Mucosa of rectum (tissue), 2 donors: ENCODE results near the gene KCNIP3.

Experiments
- H3K27ac ChIP-seq, 2 donors: one replicate each; pipeline ENCODE4 v1.7.0; 2013; ENCODE audit warnings: inconsistent platforms in 2 of 2, low read depth in 2 of 2, low read length in 2 of 2
- H3K27me3 ChIP-seq, 2 donors: one replicate each; pipeline ENCODE4 v1.7.0; 2013; ENCODE audit warnings: low read length in 2 of 2; ENCODE audit not compliant: control insufficient read depth in 2 of 2, insufficient read depth in 2 of 2
- H3K36me3 ChIP-seq, 2 donors: one replicate each; pipeline ENCODE4 v1.7.0; 2013; ENCODE audit warnings: low read length in 2 of 2; ENCODE audit not compliant: control insufficient read depth in 2 of 2, insufficient read depth in 2 of 2
- H3K4me1 ChIP-seq, 2 donors: one replicate each; pipeline ENCODE4 v1.7.0; 2013; ENCODE audit warnings: low read length in 2 of 2, mild to moderate bottlenecking in 1 of 2; ENCODE audit not compliant: control insufficient read depth in 2 of 2, insufficient read depth in 2 of 2
- H3K4me3 ChIP-seq, 2 donors: one replicate each; pipeline ENCODE4 v1.7.0; 2013; ENCODE audit warnings: low read length in 2 of 2
- H3K9ac ChIP-seq, 2 donors: one replicate each; pipeline ENCODE4 v1.7.0; 2013; ENCODE audit warnings: low read length in 2 of 2, low read depth in 1 of 2, mild to moderate bottlenecking in 1 of 2
- H3K9me3 ChIP-seq, 2 donors: one replicate each; pipeline ENCODE4 v1.7.0; 2013; ENCODE audit warnings: low read length in 2 of 2; ENCODE audit not compliant: control insufficient read depth in 2 of 2
- donor health status: healthy.
- donor health status: Normal muscosa, but diverticular disease.

KCNIP3 gene

DNA sequence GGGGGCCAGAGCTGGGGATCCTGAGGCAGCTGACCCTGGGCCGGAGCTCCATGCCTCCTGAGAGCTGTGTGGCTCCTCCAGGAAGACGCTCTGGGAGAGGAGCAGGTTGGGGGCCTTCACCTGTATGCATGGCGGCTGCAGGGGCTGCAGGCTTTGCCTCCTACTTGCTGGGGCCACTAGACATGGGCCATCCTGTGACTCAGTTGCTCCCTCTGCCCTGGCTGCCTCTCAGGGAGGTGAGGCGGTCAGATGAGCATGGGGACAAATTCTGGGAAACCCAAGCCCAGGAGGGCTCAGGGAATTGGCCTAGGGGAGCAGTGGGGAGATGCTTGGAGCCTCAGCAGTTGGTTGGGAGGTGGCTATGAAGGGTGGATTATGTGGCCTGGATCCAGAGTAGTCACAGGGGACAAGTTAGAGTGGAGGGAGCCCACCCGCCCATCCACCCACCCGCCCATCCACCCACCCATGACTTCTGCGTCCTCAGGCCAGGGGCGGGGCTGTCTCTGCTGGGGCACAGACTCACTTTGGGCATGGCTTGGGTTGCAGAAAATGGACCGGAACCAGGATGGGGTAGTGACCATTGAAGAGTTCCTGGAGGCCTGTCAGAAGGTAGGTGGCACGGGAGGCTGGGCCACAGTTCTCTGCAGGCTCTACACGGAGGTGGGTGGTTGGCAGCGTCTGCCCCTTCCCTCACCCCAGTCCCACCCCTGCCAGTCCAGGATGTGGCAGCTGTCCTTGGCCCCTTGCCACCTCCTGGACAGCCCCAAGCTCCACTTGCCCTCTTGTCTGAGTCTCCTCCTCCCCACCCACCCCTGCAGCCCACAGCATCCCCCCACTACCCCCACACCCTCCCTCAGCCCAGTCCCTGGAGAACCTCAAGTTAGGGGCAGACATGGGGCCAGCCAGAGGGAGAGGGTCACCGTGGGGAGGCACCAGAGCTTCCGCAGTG lies 85.8 kb downstream of the KCNIP3 start:
- Histone ChIP-seq H3K9me3 (no peaks in the 10 kb centered on the region), H3K27ac (no peak overlapping the region), H3K4me3 (no peak overlapping the region), H3K9ac (no peak overlapping the region), H3K27me3 (no peaks in the 10 kb centered on the region), H3K36me3 (no peaks in the 10 kb centered on the region), H3K4me1 (peaks cover 6 to 16% of the 10 kb centered on the region in 2 donors)

DNA sequence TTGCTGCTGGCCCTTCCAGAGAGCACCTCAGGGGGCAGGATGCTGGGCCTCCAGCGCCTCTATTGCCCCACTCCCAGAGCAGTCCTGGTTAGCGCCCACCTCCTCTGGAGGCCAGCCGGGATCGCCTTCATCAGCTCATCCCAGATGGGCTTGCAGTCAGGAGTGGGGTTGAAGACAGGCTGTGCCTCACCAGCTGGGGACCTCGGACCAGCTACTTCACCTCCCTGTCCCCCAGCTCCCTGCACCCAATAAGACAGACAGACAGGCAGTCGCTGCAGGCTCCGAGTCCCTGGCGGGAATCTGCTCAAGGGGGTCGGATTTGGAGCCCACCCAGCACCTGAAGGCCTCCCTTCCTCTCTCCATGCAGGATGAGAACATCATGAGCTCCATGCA lies 86.5 kb downstream of the KCNIP3 start:
- Histone ChIP-seq H3K27ac (no peak overlapping the region), H3K9me3 (no peaks in the 10 kb centered on the region), H3K4me1 (peaks cover 6 to 16% of the 10 kb centered on the region in 2 donors), H3K27me3 (no peaks in the 10 kb centered on the region), H3K9ac (no peak overlapping the region), H3K4me3 (no peak overlapping the region), H3K36me3 (no peaks in the 10 kb centered on the region)

DNA sequence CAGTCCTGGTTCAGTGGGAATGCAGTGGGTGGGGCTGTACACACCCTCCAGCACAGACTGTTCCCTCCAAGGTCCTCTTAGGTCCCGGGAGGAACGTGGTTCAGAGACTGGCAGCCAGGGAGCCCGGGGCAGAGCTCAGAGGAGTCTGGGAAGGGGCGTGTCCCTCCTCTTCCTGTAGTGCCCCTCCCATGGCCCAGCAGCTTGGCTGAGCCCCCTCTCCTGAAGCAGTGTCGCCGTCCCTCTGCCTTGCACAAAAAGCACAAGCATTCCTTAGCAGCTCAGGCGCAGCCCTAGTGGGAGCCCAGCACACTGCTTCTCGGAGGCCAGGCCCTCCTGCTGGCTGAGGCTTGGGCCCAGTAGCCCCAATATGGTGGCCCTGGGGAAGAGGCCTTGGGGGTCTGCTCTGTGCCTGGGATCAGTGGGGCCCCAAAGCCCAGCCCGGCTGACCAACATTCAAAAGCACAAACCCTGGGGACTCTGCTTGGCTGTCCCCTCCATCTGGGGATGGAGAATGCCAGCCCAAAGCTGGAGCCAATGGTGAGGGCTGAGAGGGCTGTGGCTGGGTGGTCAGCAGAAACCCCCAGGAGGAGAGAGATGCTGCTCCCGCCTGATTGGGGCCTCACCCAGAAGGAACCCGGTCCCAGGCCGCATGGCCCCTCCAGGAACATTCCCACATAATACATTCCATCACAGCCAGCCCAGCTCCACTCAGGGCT lies 87.9 kb downstream of the KCNIP3 start:
- Histone ChIP-seq H3K4me1 (peaks cover 8 to 24% of the 10 kb centered on the region in 2 donors), H3K27me3 (no peaks in the 10 kb centered on the region), H3K9me3 (no peaks in the 10 kb centered on the region), H3K27ac (peak overlapping the region in 1 of 2 donors; percentile 71), H3K4me3 (no peak overlapping the region), H3K36me3 (no peaks in the 10 kb centered on the region), H3K9ac (peak overlapping the region in 1 of 2 donors; percentile 55)

DNA sequence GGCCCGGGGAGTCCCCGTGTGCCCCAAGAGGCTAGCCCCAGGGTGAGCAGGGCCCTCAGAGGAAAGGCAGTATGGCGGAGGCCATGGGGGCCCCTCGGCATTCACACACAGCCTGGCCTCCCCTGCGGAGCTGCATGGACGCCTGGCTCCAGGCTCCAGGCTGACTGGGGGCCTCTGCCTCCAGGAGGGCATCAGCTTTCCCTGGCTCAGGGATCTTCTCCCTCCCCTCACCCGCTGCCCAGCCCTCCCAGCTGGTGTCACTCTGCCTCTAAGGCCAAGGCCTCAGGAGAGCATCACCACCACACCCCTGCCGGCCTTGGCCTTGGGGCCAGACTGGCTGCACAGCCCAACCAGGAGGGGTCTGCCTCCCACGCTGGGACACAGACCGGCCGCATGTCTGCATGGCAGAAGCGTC lies 88.4 kb downstream of the KCNIP3 start:
- Histone ChIP-seq H3K27ac (no peak overlapping the region), H3K27me3 (no peaks in the 10 kb centered on the region), H3K9ac (no peak overlapping the region), H3K36me3 (no peaks in the 10 kb centered on the region), H3K4me1 (peaks cover 12 to 29% of the 10 kb centered on the region in 2 donors), H3K4me3 (no peak overlapping the region), H3K9me3 (no peaks in the 10 kb centered on the region)

- Histone ChIP-seq H3K9ac (no peak overlapping the region), H3K9me3 (no peaks in the 10 kb centered on the region), H3K4me1 (peaks cover 12 to 29% of the 10 kb centered on the region in 2 donors), H3K4me3 (no peak overlapping the region), H3K36me3 (no peaks in the 10 kb centered on the region), H3K27me3 (no peaks in the 10 kb centered on the region), H3K27ac (no peak overlapping the region)
Measured at GRCh38 chr2:95386031-95386430, 88.9 kb downstream of the KCNIP3 start.

GRCh38 chr2:95387358-95387757 lies 90.2 kb downstream of the KCNIP3 start:
- H3K9me3 ChIP-seq = no peaks in the 10 kb centered on the region
- H3K4me1 ChIP-seq = peaks cover 12 to 33% of the 10 kb centered on the region in 2 donors
- no peak overlapping the region for H3K27ac ChIP-seq
- H3K4me3 ChIP-seq = no peak overlapping the region
- H3K36me3 ChIP-seq = no peaks in the 10 kb centered on the region
- H3K27me3 ChIP-seq = no peaks in the 10 kb centered on the region
- H3K9ac ChIP-seq = no peak overlapping the region

- Histone ChIP-seq H3K9ac (no peak overlapping the region), H3K4me3 (no peak overlapping the region), H3K4me1 (peaks cover 12 to 33% of the 10 kb centered on the region in 2 donors), H3K27ac (no peak overlapping the region), H3K36me3 (no peaks in the 10 kb centered on the region), H3K9me3 (no peaks in the 10 kb centered on the region), H3K27me3 (no peaks in the 10 kb centered on the region)
Measured at GRCh38 chr2:95388091-95388692, 91.0 kb downstream of the KCNIP3 start.

DNA sequence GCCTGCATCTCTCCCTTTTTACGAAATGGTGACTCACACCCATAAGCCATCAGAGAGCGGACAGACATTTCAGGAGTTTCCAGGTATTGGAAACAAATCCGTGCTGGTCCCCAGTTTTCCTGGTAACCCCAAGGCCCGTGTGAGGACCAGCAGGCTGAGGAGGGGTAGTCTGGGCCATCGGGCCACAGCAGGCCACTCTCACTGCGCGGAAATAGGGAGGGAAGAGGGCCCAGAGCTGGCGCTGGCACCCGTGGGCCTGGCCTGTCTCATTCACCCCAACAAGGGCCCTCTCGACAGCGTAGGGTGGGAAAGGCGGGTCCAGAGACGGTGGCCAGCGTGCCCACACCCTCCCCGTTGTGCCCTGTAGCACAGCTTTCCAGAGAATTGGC lies 91.7 kb downstream of the KCNIP3 start:
- Histone ChIP-seq H3K9ac (no peak overlapping the region), H3K4me1 (peaks cover 12 to 30% of the 10 kb centered on the region in 2 donors), H3K4me3 (no peak overlapping the region), H3K36me3 (no peaks in the 10 kb centered on the region), H3K27me3 (no peaks in the 10 kb centered on the region), H3K9me3 (no peaks in the 10 kb centered on the region), H3K27ac (no peak overlapping the region)

GRCh38 chr2:95389245-95390119 lies 92.3 kb downstream of the KCNIP3 start:
- Histone ChIP-seq H3K4me3 (peak overlapping the region in 1 of 2 donors; percentile 14), H3K27ac (peak overlapping the region; percentile 64 to 85), H3K9ac (peak overlapping the region in 1 of 2 donors; percentile 9), H3K4me1 (peaks cover 11 to 25% of the 10 kb centered on the region in 2 donors), H3K27me3 (no peaks in the 10 kb centered on the region), H3K9me3 (no peaks in the 10 kb centered on the region), H3K36me3 (no peaks in the 10 kb centered on the region)
